K562 (cell line): ENCODE data around the gene P2RY8. TPM values are rescaled to one million over a fixed set of nuclear protein-coding genes. Genes with fewer than 3 reads are reported as not detected.

Experiments used
- BCOR ChIP-seq: fragments of 450-650 bp; IDR thresholded peaks from 2 replicates; pipeline ENCODE4 v1.6.1; 2016
- CTBP1 ChIP-seq: fragments of 450-650 bp; IDR thresholded peaks from 2 replicates; pipeline ENCODE4 v1.6.1; 2016; ENCODE audit warnings: borderline replicate concordance
- DDX20 ChIP-seq: fragments of 450-650 bp; IDR thresholded peaks from 2 replicates; pipeline ENCODE4 v1.6.1; 2016; ENCODE audit warnings: missing genetic modification characterization, low read depth, mild to moderate bottlenecking, missing compliant biosample characterization, moderate library complexity
- E2F3 ChIP-seq: fragments of 250-450 bp; sonication (Bioruptor Pico); IDR thresholded peaks from 2 replicates; pipeline ENCODE4 v1.4.0; 2020; ENCODE audit warnings: mild to moderate bottlenecking
- HDAC2 ChIP-seq: fragments of 450-650 bp; IDR thresholded peaks from 2 replicates; pipeline ENCODE4 v1.6.1; 2016; ENCODE audit warnings: mild to moderate bottlenecking
- HDAC3 ChIP-seq: fragments of 450-650 bp; IDR thresholded peaks from 2 replicates; pipeline ENCODE4 v1.6.1; 2018; ENCODE audit warnings: borderline replicate concordance, mild to moderate bottlenecking, moderate library complexity; ENCODE audit not compliant: partially characterized antibody
- HSF4 ChIP-seq: fragments of 250-450 bp; sonication (Bioruptor Pico); IDR thresholded peaks from 2 replicates; pipeline ENCODE4 v2.1.2; 2022; ENCODE audit warnings: mild to moderate bottlenecking, moderate library complexity, borderline replicate concordance
- ILF3 ChIP-seq: fragments of 450-650 bp; IDR thresholded peaks from 2 replicates; pipeline ENCODE4 v1.6.1; 2018; ENCODE audit warnings: antibody characterized with exemption, mild to moderate bottlenecking, moderate library complexity, borderline replicate concordance
- KDM1A ChIP-seq, 2 experiments: fragments of 450-650 bp; IDR thresholded peaks; 2 replicates each; pipeline ENCODE4 v1.6.1; 2016; ENCODE audit warnings: mild to moderate bottlenecking in 2 of 2
- KDM4B ChIP-seq, 2 experiments: fragments of 450-650 bp in 1 of 2; sonication (generic) in 1 of 2; IDR thresholded peaks; 2 replicates each; pipeline ENCODE4 v1.6.1; 2016 to 2017; ENCODE audit warnings: borderline replicate concordance in 2 of 2, antibody characterized with exemption in 1 of 2, low read depth in 1 of 2, mild to moderate bottlenecking in 1 of 2
- MECOM ChIP-seq: fragments of 250-450 bp; sonication (Bioruptor Pico); IDR thresholded peaks from 2 replicates; pipeline ENCODE4 v1.8.0; 2022; ENCODE audit warnings: inconsistent platforms
- NR3C1 ChIP-seq: sonication (generic); formaldehyde crosslinking; IDR thresholded peaks from 2 replicates; pipeline ENCODE4 v1.8.1; 2022; ENCODE audit warnings: missing genetic modification reagents
- RBM25 ChIP-seq: fragments of 200-400 bp; formaldehyde crosslinking; IDR thresholded peaks from 2 replicates; pipeline ENCODE4 v1.6.1; 2018; ENCODE audit warnings: low read length, low read depth, moderate library complexity; ENCODE audit not compliant: severe bottlenecking
- RCOR1 ChIP-seq, 2 experiments: IDR thresholded peaks; 2 replicates each; pipeline ENCODE4 v1.6.1; 2012; ENCODE audit warnings: low read depth in 2 of 2, low read length in 2 of 2, borderline replicate concordance in 1 of 2, improper control_type of control experiment in 1 of 2
- SMARCA5 ChIP-seq: fragments of 450-650 bp; IDR thresholded peaks from 2 replicates; pipeline ENCODE4 v1.6.1; 2016
- THRAP3 ChIP-seq: fragments of 450-650 bp; IDR thresholded peaks from 2 replicates; pipeline ENCODE4 v1.6.1; 2016; ENCODE audit warnings: mild to moderate bottlenecking, inconsistent platforms, borderline replicate concordance
- XRCC5 ChIP-seq: fragments of 200-400 bp; formaldehyde crosslinking; IDR thresholded peaks from 2 replicates; pipeline ENCODE4 v1.6.1; 2017; ENCODE audit warnings: low read depth, mild to moderate bottlenecking, low read length
- YBX1 ChIP-seq: fragments of 450-650 bp; IDR thresholded peaks from 2 replicates; pipeline ENCODE4 v1.7.1; 2016; ENCODE audit warnings: mild to moderate bottlenecking
- ZNF354B ChIP-seq: fragments of 250-450 bp; sonication (Bioruptor Pico); IDR thresholded peaks from 2 replicates; pipeline ENCODE4 v1.4.0; 2020
- ZNF766 ChIP-seq: fragments of 200-800 bp; sonication (Bioruptor generic); conservative IDR thresholded peaks from 2 replicates; pipeline ENCODE4 v1.6.1; 2016; ENCODE audit warnings: missing genetic modification characterization, missing compliant biosample characterization
- polyA plus RNA-seq, 8 experiments: library from polyadenylated mRNA; depleted of rRNA in 4 of 8; stranded (reverse) in 5 of 8; unstranded in 3 of 8; fragments of >200 nt; fragmentation: Nextera tagmentation in 2 of 8; fragmentation: Illumina TruSeq in 1 of 8; extraction: Ambion mirVana in 2 of 8; extraction: Trizol in 1 of 8; gene quantifications; 2 replicates each; pipeline versions ENCODE4 v1.2.1 to v1.2.3, GENCODE V29; 2011 to 2014; ENCODE audit warnings: inconsistent platforms in 1 of 8, missing spikeins in 1 of 8
- total RNA-seq, 7 experiments: library from RNA; depleted of rRNA in 6 of 7; stranded (reverse); fragments of >200 nt in 6 of 7; fragmentation: Illumina TruSeq in 2 of 7; extraction: Trizol in 2 of 7; gene quantifications; 2 replicates each; pipeline versions ENCODE4 v1.2.1 to v1.2.3, GENCODE V29; 2011 to 2021; ENCODE audit warnings: low replicate concordance in 1 of 7
- TF ChIP-seq, protein P1 (sequence below): fragments of 200-600 bp; sonication (generic); IDR thresholded peaks from one replicate; pipeline ENCODE4 v1.6.1; 2012; ENCODE audit warnings: mild to moderate bottlenecking, low read depth, low read length, inconsistent platforms

P2RY8 gene
- total and polyA plus RNA-seq, 9 of the 15 experiments (the other 6 are each of a cell fraction or from before 2014, with no cell fraction given), result 0.04 to 0.69 (median 0.08) TPM; not detected in 3

DNA sequence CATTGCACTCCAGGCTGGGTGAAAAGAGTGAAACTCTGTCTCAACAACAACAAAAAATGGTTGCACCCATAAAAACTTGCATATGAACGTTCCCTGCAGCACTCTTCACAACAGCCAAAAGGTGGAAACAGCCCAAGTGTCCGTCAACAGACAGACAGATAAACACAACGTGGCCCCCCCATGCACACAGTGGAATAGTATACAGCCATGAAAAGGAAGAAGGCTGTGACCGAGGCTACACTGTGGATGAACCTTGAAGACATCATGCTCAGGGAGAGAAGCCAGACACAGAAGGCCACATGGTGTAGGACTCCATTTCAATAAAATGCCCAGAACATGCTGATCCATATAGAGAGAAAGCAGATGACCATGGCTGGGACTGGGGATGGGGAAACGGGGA is 50.8 kb downstream of the P2RY8 start (continued):
- TF ChIP-seq HDAC2, result peak; percentile 59; the same call in 1 of the 2 replicates
- TF ChIP-seq XRCC5, result no peak
- TF ChIP-seq KDM4B (IDR thresholded peaks at IDR 0.05; ENCODE audit: borderline replicate concordance in 2 of 2, low read depth in 1 of 2), result no peak
- TF ChIP-seq MECOM, result no peak
- peak; percentile 86 for TF ChIP-seq RBM25
- TF ChIP-seq HSF4 (CRISPR knock-in tag), result no peak
- no peak for TF ChIP-seq THRAP3
- TF ChIP-seq ZNF354B (CRISPR knock-in tag), result no peak
- TF ChIP-seq CTBP1, result no peak
- TF ChIP-seq ZNF766 (CRISPR knock-in tag), result no peak
- peak in 1 of 2 experiments; percentile 42; a peak in 1 of 4 replicates for TF ChIP-seq KDM1A (IDR thresholded peaks at IDR 0.05)
- TF ChIP-seq YBX1, result no peak
- peak; percentile 34; the same call in 1 of the 2 replicates for TF ChIP-seq SMARCA5
- TF ChIP-seq E2F3 (CRISPR knock-in tag), result no peak
- no peak for TF ChIP-seq DDX20
- no peak for TF ChIP-seq ILF3
- TF ChIP-seq BCOR, result peak; percentile 86
- TF ChIP-seq RCOR1 (IDR thresholded peaks at IDR 0.05; ENCODE audit: borderline replicate concordance in 1 of 2, low read depth in 2 of 2, low read length in 2 of 2), result 0 out of 4 replicates have a peak, but pooled peaks of 1 of the 2 experiments have one; percentile 40
- TF ChIP-seq HDAC3, result no peak
- TF ChIP-seq, protein P1, sequence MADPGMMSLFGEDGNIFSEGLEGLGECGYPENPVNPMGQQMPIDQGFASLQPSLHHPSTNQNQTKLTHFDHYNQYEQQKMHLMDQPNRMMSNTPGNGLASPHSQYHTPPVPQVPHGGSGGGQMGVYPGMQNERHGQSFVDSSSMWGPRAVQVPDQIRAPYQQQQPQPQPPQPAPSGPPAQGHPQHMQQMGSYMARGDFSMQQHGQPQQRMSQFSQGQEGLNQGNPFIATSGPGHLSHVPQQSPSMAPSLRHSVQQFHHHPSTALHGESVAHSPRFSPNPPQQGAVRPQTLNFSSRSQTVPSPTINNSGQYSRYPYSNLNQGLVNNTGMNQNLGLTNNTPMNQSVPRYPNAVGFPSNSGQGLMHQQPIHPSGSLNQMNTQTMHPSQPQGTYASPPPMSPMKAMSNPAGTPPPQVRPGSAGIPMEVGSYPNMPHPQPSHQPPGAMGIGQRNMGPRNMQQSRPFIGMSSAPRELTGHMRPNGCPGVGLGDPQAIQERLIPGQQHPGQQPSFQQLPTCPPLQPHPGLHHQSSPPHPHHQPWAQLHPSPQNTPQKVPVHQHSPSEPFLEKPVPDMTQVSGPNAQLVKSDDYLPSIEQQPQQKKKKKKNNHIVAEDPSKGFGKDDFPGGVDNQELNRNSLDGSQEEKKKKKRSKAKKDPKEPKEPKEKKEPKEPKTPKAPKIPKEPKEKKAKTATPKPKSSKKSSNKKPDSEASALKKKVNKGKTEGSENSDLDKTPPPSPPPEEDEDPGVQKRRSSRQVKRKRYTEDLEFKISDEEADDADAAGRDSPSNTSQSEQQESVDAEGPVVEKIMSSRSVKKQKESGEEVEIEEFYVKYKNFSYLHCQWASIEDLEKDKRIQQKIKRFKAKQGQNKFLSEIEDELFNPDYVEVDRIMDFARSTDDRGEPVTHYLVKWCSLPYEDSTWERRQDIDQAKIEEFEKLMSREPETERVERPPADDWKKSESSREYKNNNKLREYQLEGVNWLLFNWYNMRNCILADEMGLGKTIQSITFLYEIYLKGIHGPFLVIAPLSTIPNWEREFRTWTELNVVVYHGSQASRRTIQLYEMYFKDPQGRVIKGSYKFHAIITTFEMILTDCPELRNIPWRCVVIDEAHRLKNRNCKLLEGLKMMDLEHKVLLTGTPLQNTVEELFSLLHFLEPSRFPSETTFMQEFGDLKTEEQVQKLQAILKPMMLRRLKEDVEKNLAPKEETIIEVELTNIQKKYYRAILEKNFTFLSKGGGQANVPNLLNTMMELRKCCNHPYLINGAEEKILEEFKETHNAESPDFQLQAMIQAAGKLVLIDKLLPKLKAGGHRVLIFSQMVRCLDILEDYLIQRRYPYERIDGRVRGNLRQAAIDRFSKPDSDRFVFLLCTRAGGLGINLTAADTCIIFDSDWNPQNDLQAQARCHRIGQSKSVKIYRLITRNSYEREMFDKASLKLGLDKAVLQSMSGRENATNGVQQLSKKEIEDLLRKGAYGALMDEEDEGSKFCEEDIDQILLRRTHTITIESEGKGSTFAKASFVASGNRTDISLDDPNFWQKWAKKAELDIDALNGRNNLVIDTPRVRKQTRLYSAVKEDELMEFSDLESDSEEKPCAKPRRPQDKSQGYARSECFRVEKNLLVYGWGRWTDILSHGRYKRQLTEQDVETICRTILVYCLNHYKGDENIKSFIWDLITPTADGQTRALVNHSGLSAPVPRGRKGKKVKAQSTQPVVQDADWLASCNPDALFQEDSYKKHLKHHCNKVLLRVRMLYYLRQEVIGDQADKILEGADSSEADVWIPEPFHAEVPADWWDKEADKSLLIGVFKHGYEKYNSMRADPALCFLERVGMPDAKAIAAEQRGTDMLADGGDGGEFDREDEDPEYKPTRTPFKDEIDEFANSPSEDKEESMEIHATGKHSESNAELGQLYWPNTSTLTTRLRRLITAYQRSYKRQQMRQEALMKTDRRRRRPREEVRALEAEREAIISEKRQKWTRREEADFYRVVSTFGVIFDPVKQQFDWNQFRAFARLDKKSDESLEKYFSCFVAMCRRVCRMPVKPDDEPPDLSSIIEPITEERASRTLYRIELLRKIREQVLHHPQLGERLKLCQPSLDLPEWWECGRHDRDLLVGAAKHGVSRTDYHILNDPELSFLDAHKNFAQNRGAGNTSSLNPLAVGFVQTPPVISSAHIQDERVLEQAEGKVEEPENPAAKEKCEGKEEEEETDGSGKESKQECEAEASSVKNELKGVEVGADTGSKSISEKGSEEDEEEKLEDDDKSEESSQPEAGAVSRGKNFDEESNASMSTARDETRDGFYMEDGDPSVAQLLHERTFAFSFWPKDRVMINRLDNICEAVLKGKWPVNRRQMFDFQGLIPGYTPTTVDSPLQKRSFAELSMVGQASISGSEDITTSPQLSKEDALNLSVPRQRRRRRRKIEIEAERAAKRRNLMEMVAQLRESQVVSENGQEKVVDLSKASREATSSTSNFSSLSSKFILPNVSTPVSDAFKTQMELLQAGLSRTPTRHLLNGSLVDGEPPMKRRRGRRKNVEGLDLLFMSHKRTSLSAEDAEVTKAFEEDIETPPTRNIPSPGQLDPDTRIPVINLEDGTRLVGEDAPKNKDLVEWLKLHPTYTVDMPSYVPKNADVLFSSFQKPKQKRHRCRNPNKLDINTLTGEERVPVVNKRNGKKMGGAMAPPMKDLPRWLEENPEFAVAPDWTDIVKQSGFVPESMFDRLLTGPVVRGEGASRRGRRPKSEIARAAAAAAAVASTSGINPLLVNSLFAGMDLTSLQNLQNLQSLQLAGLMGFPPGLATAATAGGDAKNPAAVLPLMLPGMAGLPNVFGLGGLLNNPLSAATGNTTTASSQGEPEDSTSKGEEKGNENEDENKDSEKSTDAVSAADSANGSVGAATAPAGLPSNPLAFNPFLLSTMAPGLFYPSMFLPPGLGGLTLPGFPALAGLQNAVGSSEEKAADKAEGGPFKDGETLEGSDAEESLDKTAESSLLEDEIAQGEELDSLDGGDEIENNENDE, result no peak
- TF ChIP-seq NR3C1 (CRISPR knock-in tag), result no peak
